GM12878 (cell line): Measurements from ENCODE around the gene RORB. TPM values are rescaled to one million over a fixed set of nuclear protein-coding genes. Genes with fewer than 3 reads are reported as not detected.

Experiments used
- ATAC-seq: fragments of 200-7000 bp; cut with Tn5 transposase; 3 replicates; pipeline ENCODE4 v1.9.1; 2020; ENCODE audit warnings: mild to moderate bottlenecking, moderate library complexity
- Bru-seq: library from RNA; stranded (reverse); fragments of 400-500 nt; gene quantifications from one replicate; lab custom pipeline; 2021; lab: Mats Ljungman, UMichigan
- BruChase-seq, 2 experiments: library from RNA; stranded (reverse); fragments of 400-500 nt; gene quantifications; one replicate each; lab custom pipeline; 2021; lab: Mats Ljungman, UMichigan
- BruUV-seq: library from RNA; stranded (reverse); fragments of 400-500 nt; replicated peaks from 2 replicates; lab custom pipeline; 2021; lab: Mats Ljungman, UMichigan
- CTCF ChIA-PET: fragments of 300-600 bp; sonication (Branson Sonifier 250); formaldehyde crosslinking; extraction: SDS; loops from one replicate; lab custom pipeline; 2021; ENCODE audit warnings: inconsistent platforms; lab: Yijun Ruan, JAX
- POLR2A ChIA-PET: fragments of 350-600 bp; formaldehyde crosslinking; extraction: SDS; loops from one replicate; lab custom pipeline; 2021; ENCODE audit warnings: inconsistent platforms; lab: Charles Lee
- RAD21 ChIA-PET: fragments of 300-600 bp; sonication (Branson Sonifier 250); formaldehyde crosslinking; loops from one replicate; lab custom pipeline; 2023; ENCODE audit warnings: antibody characterized with exemption; ENCODE audit not compliant: unreplicated experiment; lab: Charles Lee
- SMC1A ChIA-PET: fragments of 300-600 bp; sonication (Branson Sonifier 250); formaldehyde crosslinking; loops from one replicate; lab custom pipeline; 2023; ENCODE audit not compliant: unreplicated experiment, uncharacterized antibody; lab: Charles Lee
- DNase-seq: peaks from one replicate; pipeline ENCODE4 v3.0.0-alpha.2; 2011; ENCODE audit warnings: low read depth, low spot score
- FAIRE-seq: peaks from 3 replicates; lab custom pipeline; 2011; peaks lifted over from hg19 to GRCh38; lab: Jason Lieb, UNC
- H2AFZ ChIP-seq: 2 replicates; pipeline ENCODE4 v1.6.0; 2011; ENCODE audit warnings: low read depth, low read length, control low read depth; ENCODE audit not compliant: control insufficient read depth
- H3K27ac ChIP-seq: 2 replicates; pipeline ENCODE4 v1.5.1; 2011; ENCODE audit warnings: control low read depth; ENCODE audit not compliant: control insufficient read depth, insufficient read depth
- H3K27me3 ChIP-seq, 2 experiments: replicated peaks in 1 of 2; 2 replicates each; pipeline versions ENCODE4 v1.6.0 to v1.6.1; 2011; ENCODE audit warnings: low read length in 1 of 2; ENCODE audit not compliant: control insufficient read depth in 2 of 2, insufficient read depth in 2 of 2
- H3K36me3 ChIP-seq, 2 experiments: 2 replicates each; pipeline ENCODE4 v1.5.1; 2011; ENCODE audit warnings: low read length in 1 of 2; ENCODE audit not compliant: control insufficient read depth in 2 of 2, insufficient read depth in 2 of 2
- H3K4me1 ChIP-seq: 2 replicates; pipeline ENCODE4 v1.6.1; 2011; ENCODE audit warnings: mild to moderate bottlenecking, low read length, moderate library complexity, mixed read lengths; ENCODE audit not compliant: control insufficient read depth, insufficient read depth
- H3K4me2 ChIP-seq: 2 replicates; pipeline ENCODE4 v1.6.0; 2011; ENCODE audit warnings: control low read depth; ENCODE audit not compliant: control insufficient read depth, insufficient read depth
- H3K4me3 ChIP-seq: fragments of 200-600 bp; sonication (generic); 2 replicates; pipeline ENCODE4 v1.5.1; 2016
- H3K79me2 ChIP-seq: 2 replicates; pipeline ENCODE4 v1.6.0; 2011; ENCODE audit warnings: low read length; ENCODE audit not compliant: control insufficient read depth, insufficient read depth
- H3K9ac ChIP-seq: 2 replicates; pipeline ENCODE4 v1.8.0; 2011; ENCODE audit warnings: low read length, control low read depth, mixed read lengths; ENCODE audit not compliant: control insufficient read depth, insufficient read depth
- H3K9me3 ChIP-seq: replicated peaks from 3 replicates; pipeline ENCODE4 v1.5.1; 2011; ENCODE audit warnings: mild to moderate bottlenecking, low read length; ENCODE audit not compliant: control insufficient read depth, insufficient read depth
- H4K20me1 ChIP-seq: 2 replicates; pipeline ENCODE4 v1.6.0; 2011; ENCODE audit not compliant: control insufficient read depth, insufficient read depth
- ATF7 ChIP-seq: fragments of 450-650 bp; IDR thresholded peaks from 2 replicates; pipeline ENCODE4 v1.6.1; 2016; ENCODE audit warnings: low read depth, mild to moderate bottlenecking
- BACH1 ChIP-seq: fragments of 450-650 bp; IDR thresholded peaks from 2 replicates; pipeline ENCODE4 v1.6.1; 2017; ENCODE audit warnings: mild to moderate bottlenecking, borderline replicate concordance
- BMI1 ChIP-seq: fragments of 450-650 bp; IDR thresholded peaks from 2 replicates; pipeline ENCODE4 v1.6.1; 2016; ENCODE audit warnings: mild to moderate bottlenecking, moderate library complexity, borderline replicate concordance
- CBX3 ChIP-seq: fragments of 200-600 bp; sonication (generic); IDR thresholded peaks from 2 replicates; pipeline ENCODE4 v1.6.1; 2016; ENCODE audit warnings: low read depth, borderline replicate concordance
- CEBPB ChIP-seq, 2 experiments: fragments of 150-350 bp in 1 of 2; IDR thresholded peaks; 2 replicates each; pipeline ENCODE4 v1.6.1; 2012 to 2014; ENCODE audit warnings: low read depth in 2 of 2, low read length in 2 of 2, borderline replicate concordance in 1 of 2, inconsistent platforms in 1 of 2
- EP300 ChIP-seq, 2 experiments: fragments of 150-350 bp in 1 of 2; IDR thresholded peaks; 2 replicates each; pipeline ENCODE4 v1.6.1; 2011 to 2012; ENCODE audit warnings: low read depth in 2 of 2, low read length in 2 of 2, borderline replicate concordance in 1 of 2, improper control_type of control experiment in 1 of 2, inconsistent platforms in 1 of 2; ENCODE audit not compliant: control insufficient read depth in 1 of 2
- IKZF1 ChIP-seq: fragments of 450-650 bp; conservative IDR thresholded peaks from 2 replicates; pipeline ENCODE4 v1.6.1; 2017; ENCODE audit warnings: antibody characterized with exemption, mild to moderate bottlenecking
- RUNX3 ChIP-seq: IDR thresholded peaks from 2 replicates; pipeline ENCODE4 v1.6.1; 2012; ENCODE audit warnings: low read length, inconsistent platforms
- SUZ12 ChIP-seq: fragments of 200-600 bp; sonication (generic); IDR thresholded peaks from one replicate; pipeline ENCODE4 v1.6.1; 2018; ENCODE audit warnings: antibody characterized with exemption, mild to moderate bottlenecking; ENCODE audit not compliant: unreplicated experiment
- ZSCAN29 ChIP-seq: fragments of 450-650 bp; IDR thresholded peaks from 2 replicates; pipeline ENCODE4 v1.6.1; 2017; ENCODE audit warnings: mild to moderate bottlenecking, moderate library complexity
- WGBS: methylation state at CpG from one replicate; pipeline ENCODE4 v1.1.6; 2016; ENCODE audit warnings: low lambda C conversion rate; ENCODE audit not compliant: insufficient replicate concordance, insufficient coverage; ENCODE audit errors: missing lambda C conversion rate; 5-methylcytosine and 5-hydroxymethylcytosine counted together
- in situ Hi-C: fragments of 300-500 bp; cut with MboI; formaldehyde crosslinking; loops from 9 replicates; pipeline ENCODE4 v1.14.3; 2018; ENCODE audit warnings: mixed read lengths
- intact Hi-C: fragments of 100-400 bp; cut with micrococcal nuclease; formaldehyde crosslinking; loops from one replicate; pipeline ENCODE4 v1.14.2; 2022; ENCODE audit not compliant: unreplicated experiment
- long read RNA-seq, 2 experiments: library from polyadenylated mRNA; unstranded; transcript quantifications; one replicate each; pipeline ENCODE4 v2.0.0, GENCODE V29; 2019 to 2020
- polyA minus RNA-seq, 3 experiments: library from RNA; depleted of rRNA, polyadenylated mRNA; stranded (reverse); fragments of >200 nt; gene quantifications; 2 replicates each; pipeline ENCODE4 v1.2.3, GENCODE V29; 2011
- polyA plus RNA-seq, 11 experiments: library from polyadenylated mRNA; depleted of rRNA in 4 of 11; unstranded in 6 of 11; stranded (reverse) in 5 of 11; fragments of >200 nt; fragmentation: Nextera tagmentation in 4 of 11; fragmentation: Illumina TruSeq in 1 of 11; extraction: Ambion mirVana in 4 of 11; extraction: Trizol in 1 of 11; gene quantifications; 1 replicate in 1 of 11; 2 replicates in 10 of 11; pipeline versions ENCODE4 v1.2.1 to v1.2.3, GENCODE V29; 2011 to 2016; ENCODE audit warnings: inconsistent platforms in 2 of 11, missing spikeins in 2 of 11, low read depth in 1 of 11
- total RNA-seq, 4 experiments: library from RNA; depleted of rRNA in 3 of 4; stranded (reverse); fragments of >200 nt in 3 of 4; fragmentation: Illumina TruSeq in 1 of 4; extraction: Trizol in 1 of 4; gene quantifications; 2 replicates each; pipeline versions ENCODE4 v1.2.1 to v1.2.3, GENCODE V29; 2013 to 2021
- TF ChIP-seq, protein P1 (sequence below): fragments of 450-650 bp; IDR thresholded peaks from 2 replicates; pipeline ENCODE4 v1.6.1; 2017; ENCODE audit warnings: borderline replicate concordance
- TF ChIP-seq, protein P2 (sequence below): fragments of 450-650 bp; IDR thresholded peaks from 2 replicates; pipeline ENCODE4 v1.6.1; 2017; ENCODE audit warnings: mild to moderate bottlenecking, moderate library complexity

The RORB gene
- total RNA-seq (2013; cell fraction: nucleolus; rRNA removed): not detected in 2 replicates
- under 0.01 TPM in 1 of 2 replicates, not detected in the other for total RNA-seq (2014; rRNA removed)
- not detected in 2 replicates for total RNA-seq (2014; rRNA removed; fragmentation: Illumina TruSeq; extraction: Trizol)
- not detected in 2 replicates for total RNA-seq (2021)
- not detected for polyA plus RNA-seq (2011; ENCODE audit: low read depth)
- 0.01 and 0.04 TPM in 2 replicates for polyA plus RNA-seq (2011; rRNA removed)
- 0.02 TPM in 1 of 2 replicates, not detected in the other for polyA plus RNA-seq (2011; cell fraction: cytosol; rRNA removed)
- 0.03 TPM in 1 of 2 replicates, not detected in the other for polyA plus RNA-seq (2011; cell fraction: nucleus; rRNA removed)
- not detected in 2 replicates for polyA plus RNA-seq (2012)
- polyA plus RNA-seq (2014; fragmentation: Illumina TruSeq; extraction: Trizol): not detected in 2 replicates
- polyA plus RNA-seq (2014; fragmentation: Nextera tagmentation; extraction: Ambion mirVana): not detected
- polyA plus RNA-seq (2014; rRNA removed): not detected in 2 replicates
- not detected for polyA plus RNA-seq (2016; fragmentation: Nextera tagmentation; extraction: Ambion mirVana)
- polyA minus RNA-seq (2011; rRNA and poly(A)+ RNA removed): not detected in 2 replicates
- not detected in 2 replicates for polyA minus RNA-seq (2011; cell fraction: cytosol; rRNA and poly(A)+ RNA removed)
- polyA minus RNA-seq (2011; cell fraction: nucleus; rRNA and poly(A)+ RNA removed): under 0.01 TPM in 1 of 2 replicates, not detected in the other
- Bru-seq, nascent RNA: percentile 8 among the genes with signal in this experiment
- percentile 0 among the genes with signal in this experiment for BruChase-seq, experiment 1, labeled RNA remaining after a 6-hour chase
- percentile 6 among the genes with signal in this experiment for BruChase-seq, experiment 2, labeled RNA remaining after a 2-hour chase
- long read RNA-seq, experiment 1: 0 reads
- long read RNA-seq, experiment 2: 0 reads

DNA sequence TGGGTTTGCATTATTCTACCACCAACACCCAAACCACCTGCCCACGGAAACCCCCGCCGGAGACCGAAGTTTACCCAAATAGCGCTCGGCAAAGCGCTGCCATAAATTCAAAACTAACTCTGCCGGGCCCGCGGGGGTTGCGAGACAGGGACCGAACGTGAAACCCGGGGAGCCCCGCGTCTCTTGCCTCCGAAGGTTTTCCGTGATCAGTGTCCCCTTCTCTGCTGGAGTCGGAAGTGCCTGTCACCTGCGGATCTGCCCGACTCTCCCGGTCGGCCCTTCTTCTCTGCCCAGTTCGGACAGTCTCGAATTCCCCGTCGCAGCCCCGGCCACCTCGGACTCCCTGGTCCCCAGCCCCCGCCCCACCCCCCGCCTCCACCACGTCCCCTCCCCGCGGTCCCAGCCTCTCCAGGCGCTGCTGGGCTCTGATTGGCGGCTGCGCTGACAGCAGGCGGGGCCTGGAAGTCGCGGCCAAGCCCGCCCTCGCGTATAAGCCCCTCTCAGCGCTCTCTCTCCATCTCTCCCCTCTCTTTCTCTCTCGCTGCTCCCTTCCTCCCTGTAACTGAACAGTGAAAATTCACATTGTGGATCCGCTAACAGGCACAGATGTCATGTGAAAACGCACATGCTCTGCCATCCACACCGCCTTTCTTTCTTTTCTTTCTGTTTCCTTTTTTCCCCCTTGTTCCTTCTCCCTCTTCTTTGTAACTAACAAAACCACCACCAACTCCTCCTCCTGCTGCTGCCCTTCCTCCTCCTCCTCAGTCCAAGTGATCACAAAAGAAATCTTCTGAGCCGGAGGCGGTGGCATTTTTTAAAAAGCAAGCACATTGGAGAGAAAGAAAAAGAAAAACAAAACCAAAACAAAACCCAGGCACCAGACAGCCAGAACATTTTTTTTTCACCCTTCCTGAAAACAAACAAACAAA lies at the start of gene RORB:
TSS of gene RORB (plus strand) at position 517 of the 929 bp plus-strand sequence. CDS start 642 bp downstream, outside the sequence.
- Histone ChIP-seq H3K9ac (peak within 1 kb of the TSS; percentile 22; the same call in 1 of the 2 replicates), H3K27me3 (peaks cover 7 to 22% of the 10 kb centered on the region in 2 experiments), H3K9me3 (no peaks in the 10 kb centered on the region), H3K79me2 (no peaks in the 10 kb centered on the region), H4K20me1 (no peaks in the 10 kb centered on the region), H3K36me3 (no peaks in the 10 kb centered on the region), H3K4me1 (no peaks in the 10 kb centered on the region; the same call in 1 of the 2 replicates), H3K4me3 (peak within 1 kb of the TSS; percentile 73), H3K27ac (no peak within 1 kb of the TSS), H2AFZ (peak within 1 kb of the TSS; percentile 94), H3K4me2 (peak within 1 kb of the TSS; percentile 96)
- no peak for DNase-seq
- SMC1A ChIA-PET: no interaction called here
- peak; percentile 68 for FAIRE-seq
- BruUV-seq: no TSS peak
- 2% methylated on average over 31 of the region's 50 CpGs for WGBS
- in situ Hi-C loops: no loop called here
- POLR2A ChIA-PET: interaction anchor here (0.6 kb wide), 1 partner anchor 35 kb away, joined by 3 read pairs; no protein-coding TSS in a partner anchor
- RAD21 ChIA-PET: no interaction called here
- CTCF ChIA-PET: no interaction called here
- ATAC-seq: peak; percentile 95
- intact Hi-C loops: loop anchor here (10.0 kb wide), 1 partner anchor 248 kb away; no protein-coding TSS in a partner anchor
- no peak for TF ChIP-seq ATF7
- TF ChIP-seq CBX3: no peak
- TF ChIP-seq BMI1: 0 out of 2 replicates have a peak, but pooled peaks have one; percentile 26
- no peak for TF ChIP-seq SUZ12
- TF ChIP-seq, protein P1, sequence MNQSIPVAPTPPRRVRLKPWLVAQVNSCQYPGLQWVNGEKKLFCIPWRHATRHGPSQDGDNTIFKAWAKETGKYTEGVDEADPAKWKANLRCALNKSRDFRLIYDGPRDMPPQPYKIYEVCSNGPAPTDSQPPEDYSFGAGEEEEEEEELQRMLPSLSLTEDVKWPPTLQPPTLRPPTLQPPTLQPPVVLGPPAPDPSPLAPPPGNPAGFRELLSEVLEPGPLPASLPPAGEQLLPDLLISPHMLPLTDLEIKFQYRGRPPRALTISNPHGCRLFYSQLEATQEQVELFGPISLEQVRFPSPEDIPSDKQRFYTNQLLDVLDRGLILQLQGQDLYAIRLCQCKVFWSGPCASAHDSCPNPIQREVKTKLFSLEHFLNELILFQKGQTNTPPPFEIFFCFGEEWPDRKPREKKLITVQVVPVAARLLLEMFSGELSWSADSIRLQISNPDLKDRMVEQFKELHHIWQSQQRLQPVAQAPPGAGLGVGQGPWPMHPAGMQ: no peak
- TF ChIP-seq, protein P2, sequence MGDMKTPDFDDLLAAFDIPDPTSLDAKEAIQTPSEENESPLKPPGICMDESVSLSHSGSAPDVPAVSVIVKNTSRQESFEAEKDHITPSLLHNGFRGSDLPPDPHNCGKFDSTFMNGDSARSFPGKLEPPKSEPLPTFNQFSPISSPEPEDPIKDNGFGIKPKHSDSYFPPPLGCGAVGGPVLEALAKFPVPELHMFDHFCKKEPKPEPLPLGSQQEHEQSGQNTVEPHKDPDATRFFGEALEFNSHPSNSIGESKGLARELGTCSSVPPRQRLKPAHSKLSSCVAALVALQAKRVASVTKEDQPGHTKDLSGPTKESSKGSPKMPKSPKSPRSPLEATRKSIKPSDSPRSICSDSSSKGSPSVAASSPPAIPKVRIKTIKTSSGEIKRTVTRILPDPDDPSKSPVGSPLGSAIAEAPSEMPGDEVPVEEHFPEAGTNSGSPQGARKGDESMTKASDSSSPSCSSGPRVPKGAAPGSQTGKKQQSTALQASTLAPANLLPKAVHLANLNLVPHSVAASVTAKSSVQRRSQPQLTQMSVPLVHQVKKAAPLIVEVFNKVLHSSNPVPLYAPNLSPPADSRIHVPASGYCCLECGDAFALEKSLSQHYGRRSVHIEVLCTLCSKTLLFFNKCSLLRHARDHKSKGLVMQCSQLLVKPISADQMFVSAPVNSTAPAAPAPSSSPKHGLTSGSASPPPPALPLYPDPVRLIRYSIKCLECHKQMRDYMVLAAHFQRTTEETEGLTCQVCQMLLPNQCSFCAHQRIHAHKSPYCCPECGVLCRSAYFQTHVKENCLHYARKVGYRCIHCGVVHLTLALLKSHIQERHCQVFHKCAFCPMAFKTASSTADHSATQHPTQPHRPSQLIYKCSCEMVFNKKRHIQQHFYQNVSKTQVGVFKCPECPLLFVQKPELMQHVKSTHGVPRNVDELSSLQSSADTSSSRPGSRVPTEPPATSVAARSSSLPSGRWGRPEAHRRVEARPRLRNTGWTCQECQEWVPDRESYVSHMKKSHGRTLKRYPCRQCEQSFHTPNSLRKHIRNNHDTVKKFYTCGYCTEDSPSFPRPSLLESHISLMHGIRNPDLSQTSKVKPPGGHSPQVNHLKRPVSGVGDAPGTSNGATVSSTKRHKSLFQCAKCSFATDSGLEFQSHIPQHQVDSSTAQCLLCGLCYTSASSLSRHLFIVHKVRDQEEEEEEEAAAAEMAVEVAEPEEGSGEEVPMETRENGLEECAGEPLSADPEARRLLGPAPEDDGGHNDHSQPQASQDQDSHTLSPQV: no peak
- no peak for TF ChIP-seq EP300 (IDR thresholded peaks at IDR 0.05; ENCODE audit: borderline replicate concordance in 1 of 2, control insufficient read depth in 1 of 2, low read depth in 2 of 2, low read length in 2 of 2)
- TF ChIP-seq IKZF1: no peak
- no peak for TF ChIP-seq BACH1
- TF ChIP-seq CEBPB (IDR thresholded peaks at IDR 0.05; ENCODE audit: borderline replicate concordance in 1 of 2, low read depth in 2 of 2, low read length in 2 of 2): no peak
- TF ChIP-seq ZSCAN29: no peak
- TF ChIP-seq RUNX3: no peak
